ENCODE results near the gene TCEA2. TPM values are rescaled to one million over a fixed set of nuclear protein-coding genes. Genes with fewer than 3 reads are reported as not detected.

The TCEA2 gene
- total RNA-seq, 1 donor from 2014 or later, result 81.3 TPM

- H3K4me3 Mint-ChIP-seq, result no peak overlapping the region
- TF ChIP-seq, protein P1, sequence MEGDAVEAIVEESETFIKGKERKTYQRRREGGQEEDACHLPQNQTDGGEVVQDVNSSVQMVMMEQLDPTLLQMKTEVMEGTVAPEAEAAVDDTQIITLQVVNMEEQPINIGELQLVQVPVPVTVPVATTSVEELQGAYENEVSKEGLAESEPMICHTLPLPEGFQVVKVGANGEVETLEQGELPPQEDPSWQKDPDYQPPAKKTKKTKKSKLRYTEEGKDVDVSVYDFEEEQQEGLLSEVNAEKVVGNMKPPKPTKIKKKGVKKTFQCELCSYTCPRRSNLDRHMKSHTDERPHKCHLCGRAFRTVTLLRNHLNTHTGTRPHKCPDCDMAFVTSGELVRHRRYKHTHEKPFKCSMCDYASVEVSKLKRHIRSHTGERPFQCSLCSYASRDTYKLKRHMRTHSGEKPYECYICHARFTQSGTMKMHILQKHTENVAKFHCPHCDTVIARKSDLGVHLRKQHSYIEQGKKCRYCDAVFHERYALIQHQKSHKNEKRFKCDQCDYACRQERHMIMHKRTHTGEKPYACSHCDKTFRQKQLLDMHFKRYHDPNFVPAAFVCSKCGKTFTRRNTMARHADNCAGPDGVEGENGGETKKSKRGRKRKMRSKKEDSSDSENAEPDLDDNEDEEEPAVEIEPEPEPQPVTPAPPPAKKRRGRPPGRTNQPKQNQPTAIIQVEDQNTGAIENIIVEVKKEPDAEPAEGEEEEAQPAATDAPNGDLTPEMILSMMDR (IDR thresholded peaks at IDR 0.05; ENCODE audit: unreplicated experiment), result no peak
- peaks cover 44% of the 10 kb centered on the region for H3K27me3 Mint-ChIP-seq (ENCODE audit: low read depth)
- H3K4me1 Mint-ChIP-seq, result peaks cover 2% of the 10 kb centered on the region
- H3K36me3 Mint-ChIP-seq, result no peaks in the 10 kb centered on the region
- H3K27ac Mint-ChIP-seq, result no peak overlapping the region
- DNase-seq (ENCODE audit: low spot score in 2 of 2, unreplicated experiment in 2 of 2), result no peak
- peaks cover 5% of the 10 kb centered on the region for H3K9me3 Mint-ChIP-seq
Observed at GRCh38 chr20:64100566-64100888, 37.5 kb downstream of the TCEA2 start.

- H3K4me1 Mint-ChIP-seq, result peaks cover 2% of the 10 kb centered on the region
- no peak overlapping the region for H3K27ac Mint-ChIP-seq
- peak overlapping the region; percentile 54 for H3K4me3 Mint-ChIP-seq
- no peak for DNase-seq (ENCODE audit: low spot score in 2 of 2, unreplicated experiment in 2 of 2)
- H3K36me3 Mint-ChIP-seq, result no peaks in the 10 kb centered on the region
- peaks cover 49% of the 10 kb centered on the region for H3K27me3 Mint-ChIP-seq (ENCODE audit: low read depth)
- peaks cover 5% of the 10 kb centered on the region for H3K9me3 Mint-ChIP-seq
- TF ChIP-seq, protein P1 (IDR thresholded peaks at IDR 0.05; ENCODE audit: unreplicated experiment), result no peak
Observed at GRCh38 chr20:64100946-64101688, 38.1 kb downstream of the TCEA2 start.

- Mint-ChIP-seq H3K4me3 (peak overlapping the region; percentile 54), H3K27me3 (ENCODE audit: low read depth) (peaks cover 55% of the 10 kb centered on the region), H3K9me3 (peaks cover 1% of the 10 kb centered on the region), H3K36me3 (no peaks in the 10 kb centered on the region), H3K27ac (no peak overlapping the region), H3K4me1 (peaks cover 2% of the 10 kb centered on the region)
- peak in 1 of 2 experiments; percentile 76 for DNase-seq (ENCODE audit: low spot score in 2 of 2, unreplicated experiment in 2 of 2)
- TF ChIP-seq, protein P1 (IDR thresholded peaks at IDR 0.05; ENCODE audit: unreplicated experiment), result peak; percentile 87
Observed at GRCh38 chr20:64101731-64102621, 39.0 kb downstream of the TCEA2 start.

DNA sequence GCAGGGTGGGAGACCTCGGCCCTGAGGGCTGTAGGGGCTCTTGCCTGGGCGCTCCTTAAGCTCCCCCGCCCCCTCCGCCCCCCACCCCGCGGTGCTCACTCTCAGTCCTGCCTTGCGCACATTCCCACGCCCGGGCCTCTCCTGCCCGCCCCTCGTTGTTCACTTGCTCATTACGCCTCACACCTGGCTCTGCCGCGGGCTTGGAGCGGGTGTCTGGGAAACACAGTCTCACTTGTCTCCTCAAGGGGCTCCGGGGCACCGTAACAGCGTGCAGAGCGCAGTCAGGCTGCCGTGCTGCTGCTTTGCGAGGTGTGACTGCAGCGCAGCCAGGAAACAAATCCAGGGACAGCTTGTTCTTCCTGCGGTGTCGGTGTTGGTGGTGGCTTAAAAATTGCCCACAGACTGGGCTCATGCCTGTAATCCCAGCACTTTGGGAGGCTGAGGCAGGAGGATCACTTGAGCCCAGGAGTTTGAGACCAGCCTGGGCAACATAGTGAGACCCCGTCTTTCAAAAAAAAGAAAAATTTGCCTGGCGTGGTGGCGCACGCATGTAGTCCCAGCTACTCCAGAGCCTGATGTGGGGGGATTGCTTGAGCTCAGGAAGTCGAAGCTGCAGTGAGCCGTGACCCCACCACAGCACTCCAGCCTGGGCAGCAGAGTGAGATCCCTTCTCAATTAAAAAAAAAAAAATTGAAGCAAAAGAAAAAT, 39.8 kb downstream of the TCEA2 start:
- no peak overlapping the region for H3K27ac Mint-ChIP-seq
- H3K9me3 Mint-ChIP-seq, result no peaks in the 10 kb centered on the region
- peaks cover 60% of the 10 kb centered on the region for H3K27me3 Mint-ChIP-seq (ENCODE audit: low read depth)
- no peaks in the 10 kb centered on the region for H3K36me3 Mint-ChIP-seq
- peaks cover 2% of the 10 kb centered on the region for H3K4me1 Mint-ChIP-seq
- no peak for DNase-seq (ENCODE audit: low spot score in 2 of 2, unreplicated experiment in 2 of 2)
- peak overlapping the region; percentile 63 for H3K4me3 Mint-ChIP-seq
- TF ChIP-seq, protein P1 (IDR thresholded peaks at IDR 0.05; ENCODE audit: unreplicated experiment), result no peak

DNA sequence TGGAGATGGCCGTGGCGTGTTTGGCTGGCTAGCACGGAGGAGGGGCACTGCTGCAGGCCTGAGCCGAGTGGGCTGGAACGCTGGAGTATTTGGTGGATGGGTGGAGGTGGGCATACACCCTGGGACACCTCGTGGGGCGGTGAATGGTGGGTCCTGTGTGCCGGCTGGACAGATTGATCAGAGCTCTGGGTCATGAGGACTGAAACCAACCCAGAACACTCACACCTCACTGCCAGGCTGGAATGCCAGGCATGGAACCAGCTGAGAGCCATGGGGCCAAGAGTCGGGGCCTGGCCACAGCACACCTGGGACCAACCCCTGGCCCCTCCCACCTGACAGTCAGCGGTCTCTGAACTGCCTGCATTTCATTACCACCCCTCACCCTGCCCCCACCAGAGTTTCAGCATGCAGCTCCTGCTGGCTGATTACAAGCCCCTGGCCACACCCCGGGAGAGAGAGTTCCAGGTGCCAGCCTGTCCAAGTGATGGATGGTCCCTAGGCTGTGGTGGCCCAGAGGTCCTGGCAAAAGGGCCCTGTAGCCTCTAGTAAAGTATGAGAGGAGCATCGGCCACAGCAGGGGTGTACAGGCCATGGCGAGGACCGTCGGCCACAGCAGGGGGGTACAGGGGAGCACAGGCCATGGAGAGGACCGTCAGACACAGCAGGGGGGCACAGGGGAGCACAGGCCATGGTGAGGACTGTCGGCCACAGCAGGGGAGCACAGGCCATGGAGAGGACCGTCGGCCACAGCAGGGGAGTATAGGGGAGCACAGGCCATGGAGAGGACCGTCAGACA, 41.1 kb downstream of the TCEA2 start:
- TF ChIP-seq, protein P1 (IDR thresholded peaks at IDR 0.05; ENCODE audit: unreplicated experiment), result no peak
- no peaks in the 10 kb centered on the region for H3K9me3 Mint-ChIP-seq
- no peak overlapping the region for H3K4me3 Mint-ChIP-seq
- no peak overlapping the region for H3K27ac Mint-ChIP-seq
- DNase-seq (ENCODE audit: low spot score in 2 of 2, unreplicated experiment in 2 of 2), result peak; percentile 18 to 31
- no peaks in the 10 kb centered on the region for H3K36me3 Mint-ChIP-seq
- peaks cover 57% of the 10 kb centered on the region for H3K27me3 Mint-ChIP-seq (ENCODE audit: low read depth)
- H3K4me1 Mint-ChIP-seq, result peaks cover 2% of the 10 kb centered on the region
